GM21619 (cell line): Measurements from ENCODE around the gene UBL3.

ENCODE experiments used
- ATAC-seq: cut with Tn5 transposase; IDR thresholded peaks from one replicate; pipeline ENCODE4 v1.9.1; 2021; ENCODE audit not compliant: unreplicated experiment

The UBL3 gene

GRCh38 chr13:29815336-29815735 lies 35.1 kb downstream of the UBL3 start:
- ATAC-seq = no peak

GRCh38 chr13:29810898-29811297 lies 39.5 kb downstream of the UBL3 start:
- no peak for ATAC-seq

- peak; percentile 68 for ATAC-seq
Measured at GRCh38 chr13:29810145-29810742, 40.2 kb downstream of the UBL3 start.

- ATAC-seq = no peak
Measured at GRCh38 chr13:29808264-29808663, 42.2 kb downstream of the UBL3 start.

GRCh38 chr13:29805994-29806979 lies 44.1 kb downstream of the UBL3 start:
- ATAC-seq = no peak

- ATAC-seq = no peak
Measured at GRCh38 chr13:29803221-29803620, 47.2 kb downstream of the UBL3 start.

GRCh38 chr13:29802621-29803020 lies 47.8 kb downstream of the UBL3 start:
- ATAC-seq = no peak

- no peak for ATAC-seq
Measured at GRCh38 chr13:29801737-29802305, 48.6 kb downstream of the UBL3 start.

- no peak for ATAC-seq
Measured at GRCh38 chr13:29801102-29801501, 49.3 kb downstream of the UBL3 start.

GRCh38 chr13:29800687-29801086 lies 49.7 kb downstream of the UBL3 start:
- no peak for ATAC-seq

- no peak for ATAC-seq
Measured at GRCh38 chr13:29799041-29799440, 51.4 kb downstream of the UBL3 start.

GRCh38 chr13:29791997-29792780 lies 58.2 kb downstream of the UBL3 start:
- ATAC-seq = no peak

GRCh38 chr13:29791508-29791907 lies 58.9 kb downstream of the UBL3 start:
- ATAC-seq = no peak

GRCh38 chr13:29786698-29787097 lies 63.7 kb downstream of the UBL3 start:
- ATAC-seq = no peak

- ATAC-seq = no peak
Measured at GRCh38 chr13:29785978-29786377, 64.4 kb downstream of the UBL3 start.

- no peak for ATAC-seq
Measured at GRCh38 chr13:29782798-29783197, 67.6 kb downstream of the UBL3 start.

- ATAC-seq = no peak
Measured at GRCh38 chr13:29774830-29775229, 75.6 kb downstream of the UBL3 start.

GRCh38 chr13:29771247-29771646 lies 79.2 kb downstream of the UBL3 start:
- ATAC-seq = no peak

- ATAC-seq = no peak
Measured at GRCh38 chr13:29767006-29767405, 83.4 kb downstream of the UBL3 start.

- no peak for ATAC-seq
Measured at GRCh38 chr13:29763436-29764180, 86.8 kb downstream of the UBL3 start.
